ENCODE data around the gene COL5A2.

Gene COL5A2

GRCh38 chr2:189045836-189046235 is 133.7 kb downstream of the COL5A2 start:
- no peak for DNase-seq

- DNase-seq: no peak
Measured at GRCh38 chr2:189037518-189037917, 142.0 kb downstream of the COL5A2 start.

- DNase-seq: no peak
Measured at GRCh38 chr2:189024901-189025618, 154.5 kb downstream of the COL5A2 start.

GRCh38 chr2:189022492-189022891 is 157.1 kb downstream of the COL5A2 start:
- no peak for DNase-seq

- DNase-seq: no peak
Measured at GRCh38 chr2:189022053-189022481, 157.5 kb downstream of the COL5A2 start.

- DNase-seq: no peak
Measured at GRCh38 chr2:189020179-189020578, 159.4 kb downstream of the COL5A2 start.

- no peak for DNase-seq
Measured at GRCh38 chr2:189018631-189019030, 160.9 kb downstream of the COL5A2 start.

- no peak for DNase-seq
Measured at GRCh38 chr2:189016311-189016861, 163.2 kb downstream of the COL5A2 start.

GRCh38 chr2:189015359-189015758 is 164.2 kb downstream of the COL5A2 start:
- DNase-seq: no peak

- DNase-seq: no peak
Measured at GRCh38 chr2:189014449-189015138, 165.0 kb downstream of the COL5A2 start.

GRCh38 chr2:189013671-189014448 is 165.7 kb downstream of the COL5A2 start:
- no peak for DNase-seq

- DNase-seq: no peak
Measured at GRCh38 chr2:189013031-189013430, 166.5 kb downstream of the COL5A2 start.

GRCh38 chr2:189012351-189012750 is 167.2 kb downstream of the COL5A2 start:
- no peak for DNase-seq

GRCh38 chr2:189010536-189010935 is 169.0 kb downstream of the COL5A2 start:
- DNase-seq: no peak

GRCh38 chr2:189008555-189009262 is 170.9 kb downstream of the COL5A2 start:
- no peak for DNase-seq

GRCh38 chr2:189002079-189002478 is 177.5 kb downstream of the COL5A2 start:
- no peak for DNase-seq

- DNase-seq: no peak
Measured at GRCh38 chr2:189000221-189000620, 179.3 kb downstream of the COL5A2 start.

- DNase-seq: no peak
Measured at GRCh38 chr2:188997263-188997662, 182.3 kb downstream of the COL5A2 start.

- DNase-seq: no peak
Measured at GRCh38 chr2:188993247-188993646, 186.3 kb downstream of the COL5A2 start.

- no peak for DNase-seq
Measured at GRCh38 chr2:188986839-188987238, 192.7 kb downstream of the COL5A2 start.

GRCh38 chr2:188984680-188985079 is 194.9 kb downstream of the COL5A2 start:
- DNase-seq: no peak

- no peak for DNase-seq
Measured at GRCh38 chr2:188984065-188984491, 195.5 kb downstream of the COL5A2 start.
